ENCODE results near the gene CLDN1.

DNA sequence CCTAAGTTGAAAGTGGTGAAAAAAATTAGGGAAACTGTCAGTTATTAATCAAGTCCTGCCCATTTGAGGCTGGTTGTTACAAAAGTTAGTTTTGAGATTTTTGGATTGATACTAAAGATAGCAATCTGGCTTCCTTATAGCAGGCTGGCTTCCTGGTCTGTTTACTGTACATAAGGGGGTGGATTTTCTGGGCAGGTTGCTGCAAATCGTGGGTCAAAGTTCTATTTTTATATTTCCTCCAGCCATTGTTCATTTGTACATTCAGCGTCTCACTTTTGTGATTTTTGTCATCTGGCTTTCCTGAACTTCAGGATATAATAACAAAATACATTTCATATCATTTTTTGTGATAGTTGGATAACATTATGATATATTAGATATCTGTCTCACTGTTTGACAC, 49.5 kb downstream of the CLDN1 start:
- TF ChIP-seq CTCF (IDR thresholded peaks at IDR 0.05 in 4 of 5, conservative IDR thresholded peaks at IDR 0.05 in 1 of 5) (no peak), POLR2A (IDR thresholded peaks at IDR 0.05) (no peak)

Data from gastrocnemius medialis (tissue), 4 donors.